GM20000 (cell line): ENCODE results near the gene RFPL1.
A peak's percentile ranks its signal among the peaks of the same experiment; 100 is the strongest.

Experiments used
- DNase-seq: peaks from one replicate; pipeline ENCODE4 v3.0.0; 2012; ENCODE audit warnings: low spot score
- TF ChIP-seq, protein P1 (sequence below): IDR thresholded peaks from 2 replicates; pipeline ENCODE4 v1.5.1; 2012; ENCODE audit warnings: mild to moderate bottlenecking, control low read depth; ENCODE audit errors: extremely low read depth, missing control alignments

The RFPL1 gene

DNA sequence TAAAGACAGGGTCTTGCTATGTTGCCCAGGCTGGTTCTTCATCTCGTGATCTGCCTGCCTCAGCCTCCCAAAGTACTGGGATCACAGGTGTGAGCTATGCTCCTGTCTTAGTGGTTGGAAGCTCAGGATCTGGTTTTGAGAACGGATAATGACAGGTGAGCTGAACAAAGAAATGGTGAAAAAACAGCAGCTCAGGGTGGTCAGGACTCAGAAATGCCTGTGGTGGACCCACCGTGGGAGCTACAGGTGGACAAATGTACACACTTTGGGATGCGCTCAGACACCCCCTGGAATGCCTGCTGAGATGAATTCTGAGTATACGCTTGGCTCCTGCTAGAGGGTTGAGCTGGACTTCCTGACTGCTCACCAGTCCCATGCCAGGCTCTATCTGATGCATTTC, 9.5 kb downstream of the RFPL1 start:
- DNase-seq = no peak
- TF ChIP-seq, protein P1, sequence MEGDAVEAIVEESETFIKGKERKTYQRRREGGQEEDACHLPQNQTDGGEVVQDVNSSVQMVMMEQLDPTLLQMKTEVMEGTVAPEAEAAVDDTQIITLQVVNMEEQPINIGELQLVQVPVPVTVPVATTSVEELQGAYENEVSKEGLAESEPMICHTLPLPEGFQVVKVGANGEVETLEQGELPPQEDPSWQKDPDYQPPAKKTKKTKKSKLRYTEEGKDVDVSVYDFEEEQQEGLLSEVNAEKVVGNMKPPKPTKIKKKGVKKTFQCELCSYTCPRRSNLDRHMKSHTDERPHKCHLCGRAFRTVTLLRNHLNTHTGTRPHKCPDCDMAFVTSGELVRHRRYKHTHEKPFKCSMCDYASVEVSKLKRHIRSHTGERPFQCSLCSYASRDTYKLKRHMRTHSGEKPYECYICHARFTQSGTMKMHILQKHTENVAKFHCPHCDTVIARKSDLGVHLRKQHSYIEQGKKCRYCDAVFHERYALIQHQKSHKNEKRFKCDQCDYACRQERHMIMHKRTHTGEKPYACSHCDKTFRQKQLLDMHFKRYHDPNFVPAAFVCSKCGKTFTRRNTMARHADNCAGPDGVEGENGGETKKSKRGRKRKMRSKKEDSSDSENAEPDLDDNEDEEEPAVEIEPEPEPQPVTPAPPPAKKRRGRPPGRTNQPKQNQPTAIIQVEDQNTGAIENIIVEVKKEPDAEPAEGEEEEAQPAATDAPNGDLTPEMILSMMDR = no peak

DNA sequence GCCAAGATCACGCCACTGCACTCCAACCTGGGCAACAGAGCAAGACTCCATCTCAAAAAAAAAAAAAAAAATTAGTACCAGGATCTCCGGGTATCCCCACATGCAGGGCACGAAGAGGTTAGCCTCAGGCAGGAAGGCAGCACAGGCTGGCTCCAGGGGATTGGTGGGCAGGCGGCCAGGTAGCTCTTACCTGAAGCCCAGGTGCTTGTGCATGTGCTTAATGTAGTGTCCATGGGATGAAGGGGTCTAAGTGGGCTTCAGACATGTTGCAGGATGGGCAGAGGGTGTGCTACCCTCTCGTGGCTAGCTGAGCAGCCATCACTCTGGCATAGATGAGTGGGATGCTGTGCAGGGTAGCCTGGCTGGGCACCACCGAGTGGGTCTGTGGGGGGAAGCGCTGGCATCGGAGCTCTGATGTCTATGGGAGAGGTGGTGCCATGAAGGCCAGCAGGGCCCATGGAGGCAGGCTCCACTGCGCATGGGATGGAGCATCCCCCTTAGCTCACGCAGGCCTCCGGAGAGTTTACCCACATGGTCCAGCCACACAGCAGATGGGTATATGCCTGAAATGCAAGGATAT, 11.0 kb downstream of the RFPL1 start:
- TF ChIP-seq, protein P1 = no peak
- no peak for DNase-seq

DNA sequence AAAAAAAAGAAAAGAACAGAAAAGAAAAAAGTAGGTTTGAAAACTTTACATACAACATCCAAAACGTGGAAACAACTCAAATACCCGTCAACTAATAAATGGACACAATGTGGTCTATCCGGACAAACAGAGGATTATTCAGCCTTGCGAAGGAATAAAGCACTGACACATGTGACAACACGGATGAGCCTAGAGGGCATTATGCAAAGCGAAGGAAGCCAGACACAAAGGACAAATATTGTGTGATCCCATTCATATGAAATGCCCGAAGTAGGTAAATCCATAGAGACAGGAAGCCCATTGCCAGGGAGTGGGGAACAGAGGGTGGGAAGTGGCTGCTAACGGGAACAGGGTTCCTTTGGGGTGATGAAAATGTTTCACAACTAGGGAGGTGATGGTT, 11.8 kb downstream of the RFPL1 start:
- TF ChIP-seq, protein P1 = no peak

DNA sequence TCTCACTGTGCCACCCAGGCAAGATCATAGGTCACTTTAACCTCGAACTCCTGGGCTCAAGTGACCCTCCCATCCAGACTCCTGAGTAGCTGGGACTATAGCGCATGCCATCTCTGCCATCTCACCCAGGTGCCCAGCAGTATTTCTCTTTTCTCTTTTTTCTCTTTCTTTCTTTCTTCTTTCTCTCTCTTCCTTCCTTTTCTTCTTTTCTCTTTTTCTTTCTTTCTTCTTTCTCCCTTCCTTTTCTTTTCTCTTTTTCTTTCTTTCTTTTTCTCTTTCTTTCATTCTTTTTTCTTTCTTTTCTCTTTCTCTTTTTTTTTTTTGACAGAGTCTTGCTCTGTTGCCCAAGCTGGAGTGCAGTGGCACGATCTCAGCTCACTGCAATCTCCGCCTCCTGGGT, 13.5 kb downstream of the RFPL1 start:
- TF ChIP-seq, protein P1 = no peak

More for the DNA sequence above, 11.8 kb downstream of the RFPL1 start:
- no peak for DNase-seq

DNA sequence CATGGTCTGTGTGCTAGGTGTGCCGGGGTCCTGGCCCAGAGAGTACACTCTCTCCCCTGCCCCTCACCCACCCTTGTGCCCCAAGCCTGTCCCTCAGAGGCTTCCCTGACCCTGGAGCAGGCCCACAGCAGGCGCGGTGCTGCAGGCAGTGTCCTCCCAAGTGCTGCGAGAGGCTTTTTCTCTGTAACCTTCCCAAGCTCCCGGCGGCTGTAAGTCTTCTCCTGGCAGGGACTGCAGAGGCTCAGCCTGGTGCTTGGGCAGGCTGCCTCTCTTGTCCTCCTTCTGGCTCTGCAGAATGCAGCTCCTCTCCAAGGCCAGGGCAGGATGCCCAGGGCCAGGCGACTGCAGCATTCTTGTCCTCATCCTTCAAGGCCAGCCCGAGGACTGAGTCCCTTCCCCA, 15.9 kb downstream of the RFPL1 start:
- TF ChIP-seq, protein P1 = no peak
- no peak for DNase-seq

More for the DNA sequence above, 13.5 kb downstream of the RFPL1 start:
- DNase-seq = no peak

DNA sequence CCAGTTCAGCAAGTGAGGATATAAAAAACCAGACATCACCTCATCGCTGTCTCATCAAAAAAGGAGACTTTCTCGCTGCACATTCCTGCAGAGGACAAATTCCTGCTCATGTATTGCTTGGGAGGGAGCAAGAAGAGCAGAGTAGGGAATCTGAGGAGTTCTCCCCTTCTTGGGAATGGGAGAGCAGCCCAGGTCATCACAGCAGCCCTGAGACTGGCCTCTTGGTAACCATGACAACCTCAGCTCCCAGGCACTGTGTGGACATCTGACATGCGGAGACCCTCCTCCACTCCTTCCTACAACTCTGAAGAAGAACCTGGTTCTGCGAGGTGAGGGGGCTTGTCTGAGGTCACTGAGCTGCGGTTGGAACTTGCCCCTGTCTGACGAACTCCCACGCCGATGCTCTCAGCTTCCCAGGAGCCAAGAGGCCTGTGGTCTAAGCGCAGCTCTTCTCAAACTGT, 17.9 kb downstream of the RFPL1 start:
- DNase-seq = no peak
- TF ChIP-seq, protein P1 = no peak

DNA sequence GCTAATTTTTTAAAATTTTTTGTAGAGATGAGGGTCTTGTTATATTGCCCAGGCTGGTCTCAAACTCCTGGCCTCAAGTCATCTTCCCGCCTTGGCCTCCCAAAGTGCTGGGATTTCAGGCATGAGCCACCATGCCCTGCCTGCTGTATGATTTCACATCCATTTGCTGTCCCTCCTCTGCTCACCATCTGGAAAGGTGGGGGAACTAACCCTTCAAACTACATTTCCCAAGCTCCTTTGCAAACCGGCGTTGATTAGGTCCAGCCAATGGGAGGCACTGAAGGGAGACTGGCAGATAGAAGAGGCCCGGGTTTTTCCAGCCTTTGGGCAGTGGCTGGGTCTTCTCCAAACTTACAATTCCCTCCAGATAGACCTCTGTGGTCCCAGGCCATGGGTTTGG, 19.3 kb downstream of the RFPL1 start:
- TF ChIP-seq, protein P1 = no peak
- peak; percentile 77 for DNase-seq
